ENCODE measurements around the gene RNASEL.

Gene RNASEL

GRCh38 chr1:182525342-182525741 lies 63.7 kb downstream of the RNASEL start:
- no peaks in the 10 kb centered on the region for H3K4me1 ChIP-seq

More at GRCh38 chr1:182525342-182525741, 63.7 kb downstream of the RNASEL start:
- Histone ChIP-seq H3K9ac (no peak overlapping the region), H3K79me2 (no peaks in the 10 kb centered on the region), H3K9me3 (ENCODE audit: control insufficient read depth, low read length) (no peaks in the 10 kb centered on the region), H3K4me3 (ENCODE audit: low read depth, low read length) (no peak overlapping the region), H2AFZ (no peak overlapping the region), H3K27me3 (ENCODE audit: control insufficient read depth, insufficient read depth, low read length) (no peaks in the 10 kb centered on the region), H3K27ac (no peak overlapping the region), H3K36me3 (ENCODE audit: control insufficient read depth, insufficient read depth, low read length) (no peaks in the 10 kb centered on the region), H3K4me2 (ENCODE audit: low read length) (no peak overlapping the region)
- TF ChIP-seq, protein P1, sequence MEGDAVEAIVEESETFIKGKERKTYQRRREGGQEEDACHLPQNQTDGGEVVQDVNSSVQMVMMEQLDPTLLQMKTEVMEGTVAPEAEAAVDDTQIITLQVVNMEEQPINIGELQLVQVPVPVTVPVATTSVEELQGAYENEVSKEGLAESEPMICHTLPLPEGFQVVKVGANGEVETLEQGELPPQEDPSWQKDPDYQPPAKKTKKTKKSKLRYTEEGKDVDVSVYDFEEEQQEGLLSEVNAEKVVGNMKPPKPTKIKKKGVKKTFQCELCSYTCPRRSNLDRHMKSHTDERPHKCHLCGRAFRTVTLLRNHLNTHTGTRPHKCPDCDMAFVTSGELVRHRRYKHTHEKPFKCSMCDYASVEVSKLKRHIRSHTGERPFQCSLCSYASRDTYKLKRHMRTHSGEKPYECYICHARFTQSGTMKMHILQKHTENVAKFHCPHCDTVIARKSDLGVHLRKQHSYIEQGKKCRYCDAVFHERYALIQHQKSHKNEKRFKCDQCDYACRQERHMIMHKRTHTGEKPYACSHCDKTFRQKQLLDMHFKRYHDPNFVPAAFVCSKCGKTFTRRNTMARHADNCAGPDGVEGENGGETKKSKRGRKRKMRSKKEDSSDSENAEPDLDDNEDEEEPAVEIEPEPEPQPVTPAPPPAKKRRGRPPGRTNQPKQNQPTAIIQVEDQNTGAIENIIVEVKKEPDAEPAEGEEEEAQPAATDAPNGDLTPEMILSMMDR (IDR thresholded peaks at IDR 0.05) = no peak
